NOMO-1 (cell line): ENCODE results near the gene AFAP1.

Experiments used
- DNase-seq, 2 experiments: peaks; one replicate each; lab custom pipeline; 2025; ENCODE audit not compliant: unreplicated experiment in 2 of 2; lab: John Stamatoyannopoulos, UW

Gene AFAP1

GRCh38 chr4:7939377-7940108, at the start of gene AFAP1:
Gene AFAP1 (minus strand): TSS chr4:7939861. CDS start chr4:7872078, 67,783 bp downstream.
- DNase-seq = no peak

GRCh38 chr4:7988437-7988836, 48.8 kb upstream of the AFAP1 start:
- no peak for DNase-seq

- peak in 1 of 2 experiments; percentile 38 for DNase-seq
Observed at GRCh38 chr4:7987148-7987989, 47.7 kb upstream of the AFAP1 start.

GRCh38 chr4:7985891-7986441, 46.3 kb upstream of the AFAP1 start:
- DNase-seq = no peak

GRCh38 chr4:7985072-7985471, 45.4 kb upstream of the AFAP1 start:
- DNase-seq = no peak

- DNase-seq = no peak
Observed at GRCh38 chr4:7984286-7984925, 44.7 kb upstream of the AFAP1 start.

- no peak for DNase-seq
Observed at GRCh38 chr4:7983296-7983695, 43.6 kb upstream of the AFAP1 start.

- no peak for DNase-seq
Observed at GRCh38 chr4:7981738-7982394, 42.2 kb upstream of the AFAP1 start.

- no peak for DNase-seq
Observed at GRCh38 chr4:7980036-7980435, 40.4 kb upstream of the AFAP1 start.

- DNase-seq = no peak
Observed at GRCh38 chr4:7979652-7979968, 39.9 kb upstream of the AFAP1 start.

GRCh38 chr4:7978907-7979651, 39.4 kb upstream of the AFAP1 start:
- DNase-seq = no peak

GRCh38 chr4:7978489-7978888, 38.8 kb upstream of the AFAP1 start:
- DNase-seq = no peak

GRCh38 chr4:7976634-7977033, 37.0 kb upstream of the AFAP1 start:
- no peak for DNase-seq

- DNase-seq = no peak
Observed at GRCh38 chr4:7976025-7976424, 36.4 kb upstream of the AFAP1 start.

- no peak for DNase-seq
Observed at GRCh38 chr4:7974425-7974824, 34.8 kb upstream of the AFAP1 start.

- no peak for DNase-seq
Observed at GRCh38 chr4:7973545-7973981, 33.9 kb upstream of the AFAP1 start.

GRCh38 chr4:7971881-7972500, 32.3 kb upstream of the AFAP1 start:
- DNase-seq = no peak

- no peak for DNase-seq
Observed at GRCh38 chr4:7971159-7971631, 31.5 kb upstream of the AFAP1 start.

GRCh38 chr4:7970361-7970946, 30.8 kb upstream of the AFAP1 start:
- DNase-seq = no peak
